ENCODE measurements around the gene MMS22L. TPM values are rescaled to one million over a fixed set of nuclear protein-coding genes. Genes with fewer than 3 reads are reported as not detected.

The MMS22L gene
- polyA plus RNA-seq, 1 donor (not counting 4 experiments of a cell fraction or from before 2014, with no cell fraction given) = 14.3 TPM

DNA sequence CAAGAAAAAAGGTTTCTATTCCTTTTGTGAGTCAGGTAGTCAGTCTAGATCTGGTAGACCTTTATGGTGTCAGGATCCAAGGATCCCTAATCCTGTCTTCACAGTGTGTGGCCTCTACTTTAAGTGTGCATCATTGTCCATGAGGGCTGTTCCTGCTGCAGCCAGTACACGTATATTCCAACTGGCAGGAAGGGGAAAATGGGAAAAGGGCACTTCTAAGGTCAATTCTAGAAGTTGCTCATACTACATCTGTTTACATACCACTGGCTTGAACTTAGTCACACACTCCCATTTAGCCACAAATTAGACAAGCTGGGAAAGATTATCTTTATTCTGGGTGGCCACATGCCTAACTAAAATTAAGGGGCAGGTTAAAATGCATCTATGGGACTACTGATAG lies 9.7 kb upstream of the MMS22L start:
- Histone ChIP-seq H3K9ac (ENCODE audit: control insufficient read depth, extremely low read depth, insufficient read depth, low read length) (no peak overlapping the region), H3K9me3 (ENCODE audit: control insufficient read depth, low read depth, low read length) (no peaks in the 10 kb centered on the region), H3K4me3 (ENCODE audit: control insufficient read depth in 2 of 3, extremely low read depth in 1 of 3, insufficient read depth in 2 of 3, low read depth in 1 of 3, low read length in 3 of 3) (no peak overlapping the region), H3K4me1 (ENCODE audit: control insufficient read depth, extremely low read depth, insufficient read depth, low read length) (no peaks in the 10 kb centered on the region), H4K20me1 (ENCODE audit: control insufficient read depth, extremely low read depth, insufficient read depth, low read length) (no peaks in the 10 kb centered on the region), H3K79me2 (ENCODE audit: control insufficient read depth, insufficient read depth, low read length) (no peaks in the 10 kb centered on the region), H3K27ac (ENCODE audit: control insufficient read depth, insufficient read depth, low read length) (no peak overlapping the region), H3K9me1 (ENCODE audit: control insufficient read depth, extremely low read depth, insufficient read depth, low read length) (no peaks in the 10 kb centered on the region), H3K27me3 (ENCODE audit: control insufficient read depth, extremely low read depth, insufficient read depth, low read length) (no peaks in the 10 kb centered on the region), H2AFZ (ENCODE audit: control insufficient read depth, low read length) (no peak overlapping the region), H3K4me2 (ENCODE audit: control insufficient read depth, extremely low read depth, insufficient read depth, low read depth, low read length) (no peak overlapping the region), H3K36me3 (ENCODE audit: control insufficient read depth in 2 of 2, extremely low read depth in 1 of 2, insufficient read depth in 2 of 2, low read length in 2 of 2) (no peaks in the 10 kb centered on the region)
- FAIRE-seq (no peak), DNase-seq (ENCODE audit: low read depth, low spot score) (no peak)
- dilution Hi-C loops (cut with MboI; ENCODE audit: extremely low pct_ligation_motif_present, low sequenced_read_pairs) = no loop called here
- no peak for TF ChIP-seq EZH2 (IDR thresholded peaks at IDR 0.05; ENCODE audit: low read length)
- TF ChIP-seq, protein P1, sequence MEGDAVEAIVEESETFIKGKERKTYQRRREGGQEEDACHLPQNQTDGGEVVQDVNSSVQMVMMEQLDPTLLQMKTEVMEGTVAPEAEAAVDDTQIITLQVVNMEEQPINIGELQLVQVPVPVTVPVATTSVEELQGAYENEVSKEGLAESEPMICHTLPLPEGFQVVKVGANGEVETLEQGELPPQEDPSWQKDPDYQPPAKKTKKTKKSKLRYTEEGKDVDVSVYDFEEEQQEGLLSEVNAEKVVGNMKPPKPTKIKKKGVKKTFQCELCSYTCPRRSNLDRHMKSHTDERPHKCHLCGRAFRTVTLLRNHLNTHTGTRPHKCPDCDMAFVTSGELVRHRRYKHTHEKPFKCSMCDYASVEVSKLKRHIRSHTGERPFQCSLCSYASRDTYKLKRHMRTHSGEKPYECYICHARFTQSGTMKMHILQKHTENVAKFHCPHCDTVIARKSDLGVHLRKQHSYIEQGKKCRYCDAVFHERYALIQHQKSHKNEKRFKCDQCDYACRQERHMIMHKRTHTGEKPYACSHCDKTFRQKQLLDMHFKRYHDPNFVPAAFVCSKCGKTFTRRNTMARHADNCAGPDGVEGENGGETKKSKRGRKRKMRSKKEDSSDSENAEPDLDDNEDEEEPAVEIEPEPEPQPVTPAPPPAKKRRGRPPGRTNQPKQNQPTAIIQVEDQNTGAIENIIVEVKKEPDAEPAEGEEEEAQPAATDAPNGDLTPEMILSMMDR (optimal IDR thresholded peaks at IDR 0.05 in 1 of 3, IDR thresholded peaks at IDR 0.05 in 1 of 3, conservative IDR thresholded peaks at IDR 0.05 in 1 of 3; ENCODE audit: extremely low read depth in 1 of 3, insufficient read depth in 2 of 3, low read length in 3 of 3) = no peak

DNA sequence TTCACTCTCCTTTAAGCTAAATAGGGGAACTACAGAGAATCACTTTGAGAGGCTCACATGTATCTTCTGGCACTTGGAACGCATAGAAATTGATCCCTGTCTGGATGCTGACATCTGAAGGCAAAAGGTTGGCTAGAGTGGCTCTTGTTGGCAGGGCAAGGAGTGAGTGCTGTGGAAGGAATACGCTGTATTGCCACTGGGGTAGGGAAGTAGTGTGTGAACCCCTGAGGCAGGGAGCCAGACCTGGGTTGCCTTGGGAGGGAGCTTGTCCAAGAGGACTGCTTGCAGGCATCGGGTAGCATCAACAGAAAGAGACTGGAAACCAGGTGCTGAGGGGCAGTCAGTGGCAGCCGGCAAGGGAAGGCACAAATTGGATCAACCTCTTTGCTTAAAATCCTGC lies 8.9 kb upstream of the MMS22L start:
- Histone ChIP-seq H3K4me3 (ENCODE audit: control insufficient read depth in 2 of 3, extremely low read depth in 1 of 3, insufficient read depth in 2 of 3, low read depth in 1 of 3, low read length in 3 of 3) (no peak overlapping the region), H3K9me3 (ENCODE audit: control insufficient read depth, low read depth, low read length) (no peaks in the 10 kb centered on the region), H2AFZ (ENCODE audit: control insufficient read depth, low read length) (no peak overlapping the region), H3K36me3 (ENCODE audit: control insufficient read depth in 2 of 2, extremely low read depth in 1 of 2, insufficient read depth in 2 of 2, low read length in 2 of 2) (no peaks in the 10 kb centered on the region), H3K27me3 (ENCODE audit: control insufficient read depth, extremely low read depth, insufficient read depth, low read length) (no peaks in the 10 kb centered on the region), H3K9ac (ENCODE audit: control insufficient read depth, extremely low read depth, insufficient read depth, low read length) (no peak overlapping the region), H3K4me2 (ENCODE audit: control insufficient read depth, extremely low read depth, insufficient read depth, low read depth, low read length) (no peak overlapping the region), H3K4me1 (ENCODE audit: control insufficient read depth, extremely low read depth, insufficient read depth, low read length) (no peaks in the 10 kb centered on the region), H3K27ac (ENCODE audit: control insufficient read depth, insufficient read depth, low read length) (no peak overlapping the region), H4K20me1 (ENCODE audit: control insufficient read depth, extremely low read depth, insufficient read depth, low read length) (no peaks in the 10 kb centered on the region), H3K9me1 (ENCODE audit: control insufficient read depth, extremely low read depth, insufficient read depth, low read length) (no peaks in the 10 kb centered on the region), H3K79me2 (ENCODE audit: control insufficient read depth, insufficient read depth, low read length) (no peaks in the 10 kb centered on the region)
- TF ChIP-seq, protein P1 (optimal IDR thresholded peaks at IDR 0.05 in 1 of 3, IDR thresholded peaks at IDR 0.05 in 1 of 3, conservative IDR thresholded peaks at IDR 0.05 in 1 of 3; ENCODE audit: extremely low read depth in 1 of 3, insufficient read depth in 2 of 3, low read length in 3 of 3) = no peak
- TF ChIP-seq EZH2 (IDR thresholded peaks at IDR 0.05; ENCODE audit: low read length) = no peak
- FAIRE-seq (no peak), DNase-seq (ENCODE audit: low read depth, low spot score) (no peak)
- dilution Hi-C loops (cut with MboI; ENCODE audit: extremely low pct_ligation_motif_present, low sequenced_read_pairs) = no loop called here
